Heart left ventricle (tissue), 16 donors: ENCODE results near the gene SLC6A4. TPM values are rescaled to one million over a fixed set of nuclear protein-coding genes. Genes with fewer than 3 reads are reported as not detected.
"Not testable (repeated sequence)": the region's sequence is repeated elsewhere in the genome, so short reads cannot be mapped to it uniquely, and the experiment has no call there.

Experiments
- ATAC-seq, 4 donors: fragments of 200-7000 bp; cut with Tn5 transposase; one replicate each; pipeline ENCODE4 v1.9.1; 2020 to 2022; ENCODE audit warnings: moderate library complexity in 4 of 4, mild to moderate bottlenecking in 3 of 4, moderate number of reproducible peaks in 1 of 4
- DNase-seq, 5 donors: peaks; one replicate each; pipeline ENCODE4 v3.0.0-alpha.2; 2020
- H3K27ac ChIP-seq, 12 donors: fragments of 200-600 bp; sonication (generic) in 4 of 12; one replicate each; pipeline versions ENCODE4 v1.5.0 to v1.8.0; 2016 to 2022; ENCODE audit warnings: mild to moderate bottlenecking in 2 of 12
- H3K27me3 ChIP-seq, 9 donors: fragments of 200-600 bp; sonication (generic) in 2 of 9; one replicate each; pipeline versions ENCODE4 v1.5.1 to v1.8.0; 2016 to 2022; ENCODE audit warnings: mild to moderate bottlenecking in 3 of 9
- H3K36me3 ChIP-seq, 9 donors: fragments of 200-600 bp; sonication (generic) in 2 of 9; one replicate each; pipeline versions ENCODE4 v1.5.0 to v1.8.0; 2018 to 2022; ENCODE audit warnings: mild to moderate bottlenecking in 2 of 9
- H3K4me1 ChIP-seq, 12 donors: fragments of 200-600 bp; sonication (generic) in 4 of 12; one replicate each; pipeline versions ENCODE4 v1.5.0 to v1.8.0; 2016 to 2022; ENCODE audit warnings: mild to moderate bottlenecking in 3 of 12
- H3K4me3 ChIP-seq, 12 donors: fragments of 200-600 bp; sonication (generic) in 4 of 12; one replicate each; pipeline versions ENCODE4 v1.5.0 to v1.8.0; 2017 to 2022; ENCODE audit warnings: mild to moderate bottlenecking in 9 of 12, moderate library complexity in 4 of 12
- H3K9me3 ChIP-seq, 12 donors: fragments of 200-600 bp; sonication (generic) in 4 of 12; one replicate each; pipeline versions ENCODE4 v1.5.0 to v1.8.0; 2016 to 2022; ENCODE audit warnings: mild to moderate bottlenecking in 1 of 12
- CTCF ChIP-seq, 12 donors: fragments of 200-600 bp; sonication (generic) in 4 of 12; IDR thresholded peaks; one replicate each; pipeline versions ENCODE4 v1.5.0 to v1.8.0; 2018 to 2022; ENCODE audit warnings: antibody characterized with exemption in 12 of 12, mild to moderate bottlenecking in 5 of 12
- POLR2A ChIP-seq, 2 donors: fragments of 450-650 bp; IDR thresholded peaks; one replicate each; pipeline ENCODE4 v1.6.1; 2017; ENCODE audit warnings: antibody characterized with exemption in 2 of 2, mild to moderate bottlenecking in 2 of 2, moderate library complexity in 2 of 2
- WGBS, 4 donors: extraction: QIAGEN DNeasy Blood & Tissue Kit in 2 of 4; methylation state at CpG; one replicate each; pipeline versions ENCODE4 v1.1.5 to v1.1.7; 2013 to 2018; 5-methylcytosine and 5-hydroxymethylcytosine counted together
- intact Hi-C, 10 donors: fragments of 100-400 bp; cut with DNase I; formaldehyde crosslinking; loops; one replicate each; pipeline versions ENCODE4 v1.11.1 to v1.14.2; 2022
- polyA plus RNA-seq, 2 donors: library from polyadenylated mRNA; stranded (reverse); fragments of 200-250 nt; gene quantifications; one replicate each; pipeline ENCODE4 v1.2.3, GENCODE V29; 2013
- total RNA-seq, 9 donors: library from RNA; depleted of rRNA in 2 of 9; stranded (reverse); fragments of >200 nt in 2 of 9; fragmentation: NEBNext Ultra II Directional in 3 of 9; extraction: Animal tissue kit (Norgen Biotek cat#: 25700) in 3 of 9; gene quantifications; one replicate each; pipeline versions ENCODE4 v1.1.0 to v1.2.4, GENCODE V29; 2016 to 2023
- donor health status: ischemic (EF 13 %, LVEDD 7.1; RV severe dilation, severe dysfunction).
- donor health status: healthy with polysubstance abuse.
- donor health status: DM: no; HTN: yes; CAD: no.
- donor health status: DM: no; HTN: no; CAD: no.
- donor health status: ischemic (EF 25% LVEDD 6.9; RV normal size, moderate dysfunction).
- donor health status: ischemic (EF 25% LVEDD 5.7; RV mildly dilated, moderate dysfunction).
- donor health status: healthy.
- donor health status: DM: yes; HTN: yes; CAD: no.
- donor health status: ischemic (EF 35%, LVEDD 5.7; RV mildly dilated, moderate dysfunction).
- donor health status: nonischemic (EF 11% LVEDD 7.7; RV severe dilation, severe dysfunction).
- donor health status: DM: yes; HTN: yes; CAD: no.
- donor health status: PGD.
- donor health status: ischemic (EF 29% LVEDD 5.4; RV normal size, mild dysfunction).
- donor health status: nonischemic (EF 23%, LVEDD 6.1; RV moderate dilation, normal function).

SLC6A4 gene
- total and polyA plus RNA-seq, 11 donors, result 0.04 to 1.8 (median 0.17) TPM; not detected in 4

- Histone ChIP-seq H3K4me3 (no peak overlapping the region), H3K9me3 (no peaks in the 10 kb centered on the region), H3K36me3 (no peaks in the 10 kb centered on the region), H3K27ac (no peak overlapping the region), H3K27me3 (peaks cover 0 to 49% (median 22%) of the 10 kb centered on the region in 9 donors), H3K4me1 (peaks cover 0 to 29% (median 15%) of the 10 kb centered on the region in 12 donors)
- intact Hi-C loops, result no loop called here
- TF ChIP-seq POLR2A (IDR thresholded peaks at IDR 0.05) (no peak), CTCF (IDR thresholded peaks at IDR 0.05) (no peak)
- ATAC-seq (no peak), DNase-seq (no peak)
- 83 to 92% (median 88%) methylated on average over 6 of the region's 6 CpGs for WGBS, 4 donors
Measured at GRCh38 chr17:30234296-30234695, 1.2 kb downstream of the SLC6A4 start.

GRCh38 chr17:30232824-30233427, 2.6 kb downstream of the SLC6A4 start:
- H3K27me3 ChIP-seq, result peaks cover 0 to 39% (median 15%) of the 10 kb centered on the region in 9 donors

GRCh38 chr17:30232015-30232823, 3.3 kb downstream of the SLC6A4 start:
- 82 to 86% (median 83%) methylated on average over 10 of the region's 10 CpGs for whole genome bisulfite sequencing, 4 donors
- Histone ChIP-seq H3K4me1 (peaks cover 0 to 23% (median 12%) of the 10 kb centered on the region in 12 donors), H3K27me3 (peaks cover 0 to 32% (median 13%) of the 10 kb centered on the region in 9 donors), H3K27ac (no peak overlapping the region), H3K9me3 (no peaks in the 10 kb centered on the region), H3K36me3 (no peaks in the 10 kb centered on the region), H3K4me3 (no peak overlapping the region)
- TF ChIP-seq POLR2A (IDR thresholded peaks at IDR 0.05) (no peak), CTCF (IDR thresholded peaks at IDR 0.05) (no peak)
- no peak for ATAC-seq
- DNase-seq, result no peak
- intact Hi-C loops, result no loop called here

More at GRCh38 chr17:30232824-30233427, 2.6 kb downstream of the SLC6A4 start:
- TF ChIP-seq CTCF (IDR thresholded peaks at IDR 0.05) (no peak), POLR2A (IDR thresholded peaks at IDR 0.05) (no peak)
- intact Hi-C loops, result no loop called here
- H3K9me3 ChIP-seq, result no peaks in the 10 kb centered on the region
- no peak for ATAC-seq
- no peak for DNase-seq
- 80 to 84% (median 83%) methylated on average over 11 of the region's 11 CpGs for WGBS, 4 donors
- no peaks in the 10 kb centered on the region for H3K36me3 ChIP-seq
- no peak overlapping the region for H3K27ac ChIP-seq
- H3K4me1 ChIP-seq, result peaks cover 0 to 29% (median 14%) of the 10 kb centered on the region in 12 donors
- H3K4me3 ChIP-seq, result no peak overlapping the region

- Histone ChIP-seq H3K36me3 (no peaks in the 10 kb centered on the region), H3K4me1 (peaks cover 0 to 9% (median 5%) of the 10 kb centered on the region in 12 donors), H3K4me3 (no peak overlapping the region), H3K9me3 (no peaks in the 10 kb centered on the region), H3K27me3 (peaks cover 0 to 22% (median 5%) of the 10 kb centered on the region in 9 donors), H3K27ac (peak overlapping the region in 1 of 12 donors; percentile 24)
- DNase-seq (no peak), ATAC-seq (no peak)
- TF ChIP-seq CTCF (IDR thresholded peaks at IDR 0.05) (no peak), POLR2A (IDR thresholded peaks at IDR 0.05) (no peak)
- 86 to 94% (median 90%) methylated on average over 7 of the region's 7 CpGs for WGBS, 4 donors
- intact Hi-C loops, result no loop called here
Measured at GRCh38 chr17:30230596-30231125, 4.8 kb downstream of the SLC6A4 start.

- peaks cover 0 to 15% (median 0%) of the 10 kb centered on the region in 9 donors for H3K27me3 ChIP-seq
- WGBS, 4 donors, result 67 to 85% (median 75%) methylated on average over 1 of the region's 1 CpG
- H3K36me3 ChIP-seq, H3K4me3 ChIP-seq, intact Hi-C loops, H3K27ac ChIP-seq, H3K9me3 ChIP-seq, DNase-seq, ATAC-seq, H3K4me1 ChIP-seq: not testable (repeated sequence)
Measured at GRCh38 chr17:30230009-30230408, 5.5 kb downstream of the SLC6A4 start.
